Stimulated activated CD4-positive, alpha-beta T cell treated with anti-CD3 and anti-CD28 coated beads, Interleukin-12 subunit alpha, Interleukin-12 subunit beta, amount 100 ng/mL, for 24 hours (primary cell): ENCODE measurements around the gene HIF3A.

Experiments used
- DNase-seq, 2 experiments: peaks; one replicate each; pipeline ENCODE4 v3.0.0-alpha.2; 2020; ENCODE audit warnings: low read depth in 2 of 2

Gene HIF3A

GRCh38 chr19:46384396-46384795 is 87.6 kb downstream of the HIF3A start:
- DNase-seq = no peak

GRCh38 chr19:46385636-46386035 is 88.8 kb downstream of the HIF3A start:
- no peak for DNase-seq

GRCh38 chr19:46386151-46386550 is 89.3 kb downstream of the HIF3A start:
- DNase-seq = no peak

GRCh38 chr19:46386996-46387712 is 90.3 kb downstream of the HIF3A start:
- no peak for DNase-seq

- DNase-seq = no peak
These were observed 90.9 kb downstream of the HIF3A start for GRCh38 chr19:46387713-46388130.

- no peak for DNase-seq
These were observed 91.7 kb downstream of the HIF3A start for GRCh38 chr19:46388311-46389095.

- no peak for DNase-seq
These were observed 93.4 kb downstream of the HIF3A start for GRCh38 chr19:46390121-46390858.

GRCh38 chr19:46390866-46391265 is 94.0 kb downstream of the HIF3A start:
- no peak for DNase-seq

GRCh38 chr19:46391296-46392251 is 94.7 kb downstream of the HIF3A start:
- DNase-seq = no peak

- no peak for DNase-seq
These were observed 95.5 kb downstream of the HIF3A start for GRCh38 chr19:46392252-46392801.

- DNase-seq = no peak
These were observed 96.0 kb downstream of the HIF3A start for GRCh38 chr19:46392837-46393236.
